WTC11 (cell line): ENCODE data around the gene SPATA2. TPM values are rescaled to one million over a fixed set of nuclear protein-coding genes. Genes with fewer than 3 reads are reported as not detected.
A peak's percentile ranks its signal among the peaks of the same experiment; 100 is the strongest.

Experiments used
- ATAC-seq: fragments of 200-7000 bp; cut with Tn5 transposase; 2 replicates; pipeline ENCODE4 v1.10.0; 2021; ENCODE audit warnings: mild to moderate bottlenecking, moderate library complexity
- CTCF ChIA-PET: fragments of 300-600 bp; sonication (Branson Sonifier 250); formaldehyde crosslinking; loops from one replicate; lab custom pipeline; 2021; ENCODE audit warnings: antibody characterized with exemption; lab: Charles Lee
- POLR2A ChIA-PET: fragments of 350-600 bp; sonication (Branson Sonifier 250); formaldehyde crosslinking; loops from one replicate; lab custom pipeline; 2021; ENCODE audit warnings: antibody characterized with exemption; lab: Charles Lee
- DNase-seq: peaks from one replicate; pipeline ENCODE4 v3.0.0; 2021; ENCODE audit warnings: low spot score
- H3K27ac Mint-ChIP-seq: 2 replicates; pipeline ENCODE4 v1.8.0; 2021; ENCODE audit warnings: mixed read lengths
- H3K27me3 Mint-ChIP-seq: 2 replicates; pipeline ENCODE4 v1.8.0; 2021; ENCODE audit warnings: low read depth, mild to moderate bottlenecking, moderate library complexity, mixed read lengths
- H3K36me3 Mint-ChIP-seq: 2 replicates; pipeline ENCODE4 v1.8.0; 2021; ENCODE audit warnings: mixed read lengths
- H3K4me1 Mint-ChIP-seq: 2 replicates; pipeline ENCODE4 v1.8.0; 2022; ENCODE audit warnings: mixed read lengths
- H3K4me3 Mint-ChIP-seq: 2 replicates; pipeline ENCODE4 v1.8.0; 2021; ENCODE audit warnings: mild to moderate bottlenecking, moderate library complexity, mixed read lengths
- H3K9me3 Mint-ChIP-seq: 2 replicates; pipeline ENCODE4 v1.8.0; 2021; ENCODE audit warnings: mixed read lengths
- ATF3 ChIP-seq: sonication (generic); formaldehyde crosslinking; conservative IDR thresholded peaks from 2 replicates; pipeline ENCODE4 v1.8.1; 2022; ENCODE audit warnings: mild to moderate bottlenecking, missing genetic modification reagents
- ELF4 ChIP-seq: sonication (generic); formaldehyde crosslinking; IDR thresholded peaks from 2 replicates; pipeline ENCODE4 v1.8.1; 2022; ENCODE audit warnings: low read depth, mild to moderate bottlenecking, moderate library complexity, missing genetic modification reagents
- FOXP1 ChIP-seq: sonication (generic); formaldehyde crosslinking; IDR thresholded peaks from 2 replicates; pipeline ENCODE4 v1.8.0; 2022; ENCODE audit warnings: missing genetic modification reagents, mild to moderate bottlenecking, moderate library complexity, borderline replicate concordance
- GRHL2 ChIP-seq: fragments of 250-450 bp; sonication (Bioruptor Pico); IDR thresholded peaks from 2 replicates; pipeline ENCODE4 v1.8.0; 2022; ENCODE audit warnings: mild to moderate bottlenecking, moderate library complexity; ENCODE audit not compliant: insufficient replicate concordance, severe bottlenecking
- HMGA2 ChIP-seq: fragments of 250-450 bp; sonication (Bioruptor Pico); IDR thresholded peaks from 2 replicates; pipeline ENCODE4 v1.4.0; 2021; ENCODE audit warnings: mild to moderate bottlenecking, moderate library complexity
- MXD4 ChIP-seq: fragments of 250-450 bp; sonication (Bioruptor Pico); IDR thresholded peaks from 2 replicates; pipeline ENCODE4 v1.8.0; 2021; ENCODE audit warnings: mild to moderate bottlenecking, moderate library complexity, borderline replicate concordance
- OVOL2 ChIP-seq: fragments of 250-450 bp; sonication (Bioruptor Pico); IDR thresholded peaks from 2 replicates; pipeline ENCODE4 v1.9.0; 2021; ENCODE audit warnings: mild to moderate bottlenecking, borderline replicate concordance
- PREB ChIP-seq: sonication (generic); formaldehyde crosslinking; IDR thresholded peaks from 2 replicates; pipeline ENCODE4 v1.8.1; 2022; ENCODE audit warnings: mild to moderate bottlenecking, missing genetic modification reagents, moderate library complexity, borderline replicate concordance
- RORB ChIP-seq: fragments of 250-450 bp; sonication (Bioruptor Pico); IDR thresholded peaks from 2 replicates; pipeline ENCODE4 v1.9.0; 2021; ENCODE audit warnings: mild to moderate bottlenecking
- SMAD3 ChIP-seq: sonication (generic); formaldehyde crosslinking; IDR thresholded peaks from 2 replicates; pipeline ENCODE4 v1.8.0; 2022; ENCODE audit warnings: missing genetic modification reagents, mild to moderate bottlenecking, borderline replicate concordance
- ZNF138 ChIP-seq: sonication (generic); formaldehyde crosslinking; conservative IDR thresholded peaks from 2 replicates; pipeline ENCODE4 v1.8.1; 2022; ENCODE audit warnings: mild to moderate bottlenecking, moderate library complexity, missing genetic modification reagents
- ZNF317 ChIP-seq: sonication (generic); formaldehyde crosslinking; IDR thresholded peaks from 2 replicates; pipeline ENCODE4 v1.8.1; 2023; ENCODE audit warnings: low read depth, mild to moderate bottlenecking, moderate library complexity, missing genetic modification reagents, borderline replicate concordance
- total RNA-seq: library from RNA; stranded (reverse); gene quantifications from 3 replicates; pipeline ENCODE4 v1.2.3, GENCODE V29; 2021
- TF ChIP-seq, protein P1 (sequence below): sonication (generic); formaldehyde crosslinking; IDR thresholded peaks from 2 replicates; pipeline ENCODE4 v1.8.1; 2023; ENCODE audit warnings: mild to moderate bottlenecking, missing genetic modification reagents
- TF ChIP-seq, protein P2 (sequence below): fragments of 250-450 bp; sonication (Bioruptor Pico); conservative IDR thresholded peaks from 2 replicates; pipeline ENCODE4 v1.9.0; 2021; ENCODE audit warnings: mild to moderate bottlenecking
- TF ChIP-seq, protein P3 (sequence below): fragments of 200-600 bp; IDR thresholded peaks from 2 replicates; pipeline ENCODE4 v1.8.0; 2022; ENCODE audit warnings: antibody characterized with exemption
- TF ChIP-seq, protein P4 (sequence below): fragments of 250-450 bp; sonication (Bioruptor Pico); IDR thresholded peaks from 2 replicates; pipeline ENCODE4 v1.9.0; 2021; ENCODE audit warnings: mild to moderate bottlenecking
- TF ChIP-seq, protein P5 (sequence below): sonication (generic); formaldehyde crosslinking; IDR thresholded peaks from 2 replicates; pipeline ENCODE4 v1.8.1; 2023; ENCODE audit warnings: mild to moderate bottlenecking, missing genetic modification reagents, moderate library complexity
- TF ChIP-seq, protein P6 (sequence below): sonication (generic); formaldehyde crosslinking; IDR thresholded peaks from 2 replicates; pipeline ENCODE4 v1.8.1; 2022; ENCODE audit warnings: mild to moderate bottlenecking, moderate library complexity, missing genetic modification reagents
- TF ChIP-seq, protein P7 (sequence below): sonication (generic); formaldehyde crosslinking; IDR thresholded peaks from 2 replicates; pipeline ENCODE4 v1.8.0; 2022; ENCODE audit warnings: mild to moderate bottlenecking, missing genetic modification reagents

SPATA2 gene
- total RNA-seq, 1 experiment from 2014 or later: 11.3 TPM

DNA sequence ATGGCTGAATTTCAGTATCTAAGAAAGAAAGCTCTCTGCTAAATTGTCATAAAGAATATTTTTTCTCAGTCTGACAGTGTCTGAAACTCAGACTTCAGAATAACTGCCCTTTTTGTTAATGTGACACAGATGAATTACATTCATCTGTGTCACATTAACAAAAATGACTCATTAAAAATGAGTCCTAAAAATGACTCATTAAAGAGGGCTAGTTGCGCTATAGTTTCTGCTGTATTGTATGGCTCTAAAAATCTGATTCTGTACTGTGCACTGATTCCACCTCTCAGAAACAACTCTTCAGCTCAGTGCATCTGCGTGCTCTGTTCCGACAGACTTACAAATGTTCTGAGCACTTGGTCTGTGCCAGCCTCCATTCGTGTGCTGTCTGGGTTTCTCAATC, 35.8 kb upstream of the SPATA2 start:
- H3K27ac Mint-ChIP-seq: no peak overlapping the region; the same call in 1 of the 2 replicates
- no peaks in the 10 kb centered on the region; the same call in 1 of the 2 replicates for H3K27me3 Mint-ChIP-seq
- no peak for DNase-seq
- ChIA-PET CTCF (no interaction called here), POLR2A (no interaction called here)
- no peaks in the 10 kb centered on the region for H3K4me1 Mint-ChIP-seq
- no peaks in the 10 kb centered on the region for H3K9me3 Mint-ChIP-seq
- TF ChIP-seq RORB (CRISPR knock-in tag): no peak
- TF ChIP-seq ATF3 (CRISPR knock-in tag): no peak
- no peak for TF ChIP-seq GRHL2
- TF ChIP-seq MXD4 (CRISPR knock-in tag): no peak
- no peak for TF ChIP-seq ZNF317 (CRISPR knock-in tag)
- TF ChIP-seq ELF4 (CRISPR knock-in tag): no peak
- TF ChIP-seq, protein P1, sequence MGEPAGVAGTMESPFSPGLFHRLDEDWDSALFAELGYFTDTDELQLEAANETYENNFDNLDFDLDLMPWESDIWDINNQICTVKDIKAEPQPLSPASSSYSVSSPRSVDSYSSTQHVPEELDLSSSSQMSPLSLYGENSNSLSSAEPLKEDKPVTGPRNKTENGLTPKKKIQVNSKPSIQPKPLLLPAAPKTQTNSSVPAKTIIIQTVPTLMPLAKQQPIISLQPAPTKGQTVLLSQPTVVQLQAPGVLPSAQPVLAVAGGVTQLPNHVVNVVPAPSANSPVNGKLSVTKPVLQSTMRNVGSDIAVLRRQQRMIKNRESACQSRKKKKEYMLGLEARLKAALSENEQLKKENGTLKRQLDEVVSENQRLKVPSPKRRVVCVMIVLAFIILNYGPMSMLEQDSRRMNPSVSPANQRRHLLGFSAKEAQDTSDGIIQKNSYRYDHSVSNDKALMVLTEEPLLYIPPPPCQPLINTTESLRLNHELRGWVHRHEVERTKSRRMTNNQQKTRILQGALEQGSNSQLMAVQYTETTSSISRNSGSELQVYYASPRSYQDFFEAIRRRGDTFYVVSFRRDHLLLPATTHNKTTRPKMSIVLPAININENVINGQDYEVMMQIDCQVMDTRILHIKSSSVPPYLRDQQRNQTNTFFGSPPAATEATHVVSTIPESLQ (CRISPR knock-in tag): no peak
- TF ChIP-seq HMGA2 (CRISPR knock-in tag): no peak
- H3K4me3 Mint-ChIP-seq: no peak overlapping the region
- no peak for ATAC-seq
- peaks cover 76% of the 10 kb centered on the region for H3K36me3 Mint-ChIP-seq

GRCh38 chr20:49948809-49949507, 33.6 kb upstream of the SPATA2 start:
- H3K36me3 Mint-ChIP-seq: peaks cover 82% of the 10 kb centered on the region
- DNase-seq (no peak), ATAC-seq (no peak)
- H3K4me3 Mint-ChIP-seq: no peak overlapping the region
- H3K27ac Mint-ChIP-seq: peak overlapping the region; percentile 33
- H3K27me3 Mint-ChIP-seq: no peaks in the 10 kb centered on the region; the same call in 1 of the 2 replicates
- CTCF ChIA-PET: no interaction called here
- H3K4me1 Mint-ChIP-seq: no peaks in the 10 kb centered on the region
- POLR2A ChIA-PET: no interaction called here
- no peaks in the 10 kb centered on the region for H3K9me3 Mint-ChIP-seq
- TF ChIP-seq FOXP1: no peak
- TF ChIP-seq PREB: no peak
- TF ChIP-seq, protein P2, sequence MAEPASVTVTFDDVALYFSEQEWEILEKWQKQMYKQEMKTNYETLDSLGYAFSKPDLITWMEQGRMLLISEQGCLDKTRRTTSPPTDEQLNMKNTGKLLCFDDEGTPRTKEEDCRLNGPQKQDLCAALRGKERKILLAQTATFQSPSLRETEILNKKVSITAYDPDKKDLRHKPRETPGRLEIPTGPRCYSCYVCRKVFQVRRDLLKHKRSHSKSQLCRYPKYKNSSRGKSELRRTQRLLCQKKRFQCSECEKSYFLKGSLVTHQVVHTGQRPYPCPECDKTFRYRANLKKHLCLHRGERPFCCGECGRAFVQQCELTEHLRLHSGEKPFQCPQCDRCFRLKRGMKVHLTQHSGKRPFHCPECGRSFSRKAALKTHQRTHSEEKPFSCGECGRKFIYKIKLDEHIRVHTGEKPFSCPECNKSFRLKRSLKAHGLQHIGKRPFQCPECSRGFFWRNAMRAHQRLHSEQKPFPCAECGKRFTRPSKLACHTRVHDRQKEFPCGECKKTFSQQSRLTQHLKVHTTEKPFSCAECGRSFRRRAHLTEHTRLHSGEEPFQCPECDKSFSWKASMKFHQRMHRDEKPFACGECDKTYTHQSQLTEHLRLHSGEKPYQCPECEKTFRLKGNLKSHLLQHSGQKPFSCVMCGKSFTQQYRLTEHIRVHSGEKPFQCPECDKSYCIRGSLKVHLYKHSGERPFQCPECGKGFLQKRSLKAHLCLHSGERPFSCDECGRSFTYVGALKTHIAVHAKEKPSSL (CRISPR knock-in tag): no peak
- TF ChIP-seq, protein P3, sequence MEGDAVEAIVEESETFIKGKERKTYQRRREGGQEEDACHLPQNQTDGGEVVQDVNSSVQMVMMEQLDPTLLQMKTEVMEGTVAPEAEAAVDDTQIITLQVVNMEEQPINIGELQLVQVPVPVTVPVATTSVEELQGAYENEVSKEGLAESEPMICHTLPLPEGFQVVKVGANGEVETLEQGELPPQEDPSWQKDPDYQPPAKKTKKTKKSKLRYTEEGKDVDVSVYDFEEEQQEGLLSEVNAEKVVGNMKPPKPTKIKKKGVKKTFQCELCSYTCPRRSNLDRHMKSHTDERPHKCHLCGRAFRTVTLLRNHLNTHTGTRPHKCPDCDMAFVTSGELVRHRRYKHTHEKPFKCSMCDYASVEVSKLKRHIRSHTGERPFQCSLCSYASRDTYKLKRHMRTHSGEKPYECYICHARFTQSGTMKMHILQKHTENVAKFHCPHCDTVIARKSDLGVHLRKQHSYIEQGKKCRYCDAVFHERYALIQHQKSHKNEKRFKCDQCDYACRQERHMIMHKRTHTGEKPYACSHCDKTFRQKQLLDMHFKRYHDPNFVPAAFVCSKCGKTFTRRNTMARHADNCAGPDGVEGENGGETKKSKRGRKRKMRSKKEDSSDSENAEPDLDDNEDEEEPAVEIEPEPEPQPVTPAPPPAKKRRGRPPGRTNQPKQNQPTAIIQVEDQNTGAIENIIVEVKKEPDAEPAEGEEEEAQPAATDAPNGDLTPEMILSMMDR: no peak
- TF ChIP-seq, protein P4, sequence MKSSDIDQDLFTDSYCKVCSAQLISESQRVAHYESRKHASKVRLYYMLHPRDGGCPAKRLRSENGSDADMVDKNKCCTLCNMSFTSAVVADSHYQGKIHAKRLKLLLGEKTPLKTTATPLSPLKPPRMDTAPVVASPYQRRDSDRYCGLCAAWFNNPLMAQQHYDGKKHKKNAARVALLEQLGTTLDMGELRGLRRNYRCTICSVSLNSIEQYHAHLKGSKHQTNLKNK (CRISPR knock-in tag): no peak
- TF ChIP-seq, protein P5, sequence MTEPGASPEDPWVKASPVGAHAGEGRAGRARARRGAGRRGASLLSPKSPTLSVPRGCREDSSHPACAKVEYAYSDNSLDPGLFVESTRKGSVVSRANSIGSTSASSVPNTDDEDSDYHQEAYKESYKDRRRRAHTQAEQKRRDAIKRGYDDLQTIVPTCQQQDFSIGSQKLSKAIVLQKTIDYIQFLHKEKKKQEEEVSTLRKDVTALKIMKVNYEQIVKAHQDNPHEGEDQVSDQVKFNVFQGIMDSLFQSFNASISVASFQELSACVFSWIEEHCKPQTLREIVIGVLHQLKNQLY (CRISPR knock-in tag): no peak
- TF ChIP-seq, protein P6, sequence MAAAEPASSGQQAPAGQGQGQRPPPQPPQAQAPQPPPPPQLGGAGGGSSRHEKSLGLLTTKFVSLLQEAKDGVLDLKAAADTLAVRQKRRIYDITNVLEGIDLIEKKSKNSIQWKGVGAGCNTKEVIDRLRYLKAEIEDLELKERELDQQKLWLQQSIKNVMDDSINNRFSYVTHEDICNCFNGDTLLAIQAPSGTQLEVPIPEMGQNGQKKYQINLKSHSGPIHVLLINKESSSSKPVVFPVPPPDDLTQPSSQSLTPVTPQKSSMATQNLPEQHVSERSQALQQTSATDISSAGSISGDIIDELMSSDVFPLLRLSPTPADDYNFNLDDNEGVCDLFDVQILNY (CRISPR knock-in tag): no peak
- TF ChIP-seq, protein P7, sequence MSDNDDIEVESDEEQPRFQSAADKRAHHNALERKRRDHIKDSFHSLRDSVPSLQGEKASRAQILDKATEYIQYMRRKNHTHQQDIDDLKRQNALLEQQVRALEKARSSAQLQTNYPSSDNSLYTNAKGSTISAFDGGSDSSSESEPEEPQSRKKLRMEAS (CRISPR knock-in tag): no peak
- TF ChIP-seq, protein P1 (CRISPR knock-in tag): no peak
- no peak for TF ChIP-seq SMAD3
- no peak for TF ChIP-seq OVOL2 (CRISPR knock-in tag)
- no peak for TF ChIP-seq ZNF138
